OCI-LY7 (cell line): ENCODE measurements around the gene FASTK.
A peak's percentile ranks its signal among the peaks of the same experiment; 100 is the strongest.

Experiments
- CTCF ChIP-seq: fragments of 200-600 bp; sonication (generic); conservative IDR thresholded peaks from 2 replicates; pipeline ENCODE4 v1.5.1; 2014; ENCODE audit warnings: mild to moderate bottlenecking, antibody characterized with exemption, low read length, moderate library complexity, mixed read lengths
- EZH2phosphoT487 ChIP-seq: fragments of 200-600 bp; sonication (generic); IDR thresholded peaks from 2 replicates; pipeline ENCODE4 v1.6.1; 2018; ENCODE audit warnings: low read depth, borderline replicate concordance, mild to moderate bottlenecking, mixed run types, antibody characterized with exemption, low read length, moderate library complexity, mixed read lengths

GRCh38 chr7:151056283-151056665 lies 24.3 kb downstream of the FASTK start:
- TF ChIP-seq CTCF: 0 out of 2 replicates have a peak, but pooled peaks have one; percentile 26
- TF ChIP-seq EZH2phosphoT487: no peak
